ENCODE measurements around the gene BIVM.

- TF ChIP-seq CTCF (IDR thresholded peaks at IDR 0.05; ENCODE audit: insufficient read depth, low read depth, low read length) (no peak), EZH2 (IDR thresholded peaks at IDR 0.05; ENCODE audit: insufficient read depth, low read length) (no peak)
Measured at GRCh38 chr13:102817241-102817640, 18.3 kb downstream of the BIVM start.
